ENCODE measurements around the gene CBARP. TPM values are rescaled to one million over a fixed set of nuclear protein-coding genes. Genes with fewer than 3 reads are reported as not detected.

CBARP gene
- total and polyA plus RNA-seq, 9 of the 15 experiments (the other 6 are each of a cell fraction or from before 2014, with no cell fraction given): 0.03 to 8.9 (median 1.2) TPM; not detected in 1

GRCh38 chr19:1239796-1240737 is 2.3 kb upstream of the CBARP start (continued):
- TF ChIP-seq YY1 (IDR thresholded peaks at IDR 0.05; ENCODE audit: borderline replicate concordance in 1 of 3, control insufficient read depth in 1 of 3, extremely low read depth in 1 of 3, insufficient read depth in 3 of 3, insufficient read length in 1 of 3, insufficient replicate concordance in 2 of 3, low read depth in 1 of 3, low read length in 2 of 3): peak in 2 of 3 experiments; percentile 17 to 57
- TF ChIP-seq CXXC5 (CRISPR knock-in tag; IDR thresholded peaks at IDR 0.05): peak; percentile 99
- peak; percentile 97 for TF ChIP-seq CREB1 (IDR thresholded peaks at IDR 0.05)
- peak; percentile 95 for TF ChIP-seq CREB1 (CRISPR knock-in tag; IDR thresholded peaks at IDR 0.05)
- TF ChIP-seq ZBTB33 (CRISPR knock-in tag; IDR thresholded peaks at IDR 0.05): peak; percentile 84
- no peak for TF ChIP-seq ZNF280A (IDR thresholded peaks at IDR 0.05; ENCODE audit: low read depth, partially characterized antibody)
- no peak for TF ChIP-seq POLR2AphosphoS2 (IDR thresholded peaks at IDR 0.05; ENCODE audit: low read length)
- TF ChIP-seq POLR3A (IDR thresholded peaks at IDR 0.05; ENCODE audit: borderline replicate concordance, extremely low read depth, insufficient read depth, insufficient read length): no peak
- peak; percentile 7; the same call in 1 of the 2 replicates for TF ChIP-seq MITF (IDR thresholded peaks at IDR 0.05)
- TF ChIP-seq TBP (optimal IDR thresholded peaks at IDR 0.05; ENCODE audit: low read depth, low read length): peak; percentile 25
- TF ChIP-seq HMGN3 (IDR thresholded peaks at IDR 0.05; ENCODE audit: borderline replicate concordance, extremely low read depth, insufficient read length, low read depth, low read length): peak; percentile 80
- peak; percentile 86 for TF ChIP-seq EGR1 (conservative IDR thresholded peaks at IDR 0.05)
- 0 out of 2 replicates have a peak, but pooled peaks have one; percentile 71 for TF ChIP-seq NR4A1 (CRISPR knock-in tag; IDR thresholded peaks at IDR 0.05)
- 0 out of 2 replicates have a peak, but pooled peaks have one; percentile 32 for TF ChIP-seq NR4A1 (tag; IDR thresholded peaks at IDR 0.05)
- no peak for TF ChIP-seq ZNF785 (CRISPR knock-in tag; IDR thresholded peaks at IDR 0.05)
- no peak for TF ChIP-seq HDAC3 (IDR thresholded peaks at IDR 0.05; ENCODE audit: borderline replicate concordance, partially characterized antibody)
- TF ChIP-seq HIVEP1 (CRISPR knock-in tag; IDR thresholded peaks at IDR 0.05): no peak
- peak; percentile 30; the same call in 1 of the 2 replicates for TF ChIP-seq SMARCE1 (IDR thresholded peaks at IDR 0.05)

Measured in K562 (cell line).